ENCODE measurements around the gene KRTAP5-9. TPM values are rescaled to one million over a fixed set of nuclear protein-coding genes. Genes with fewer than 3 reads are reported as not detected.
A peak's percentile ranks its signal among the peaks of the same experiment; 100 is the strongest.
"Not testable (repeated sequence)": the region's sequence is repeated elsewhere in the genome, so short reads cannot be mapped to it uniquely, and the experiment has no call there.

KRTAP5-9 gene
- total and polyA plus RNA-seq, 10 of the 15 experiments (the other 5 are each of a cell fraction or from before 2014, with no cell fraction given): 0.06 to 0.38 (median 0.19) TPM; not detected in 4

- H3K4me2 ChIP-seq (ENCODE audit: control insufficient read depth, insufficient read depth); H3K9me3 ChIP-seq (replicated peaks; ENCODE audit: control insufficient read depth, insufficient read depth, low read length); H3K27me3 ChIP-seq (replicated peaks in 1 of 2; ENCODE audit: control insufficient read depth in 2 of 2, insufficient read depth in 2 of 2, low read length in 1 of 2); H2AFZ ChIP-seq (ENCODE audit: control insufficient read depth, low read depth, low read length); H3K4me1 ChIP-seq (ENCODE audit: control insufficient read depth, insufficient read depth, low read length); RAD21 ChIA-PET (ENCODE audit: unreplicated experiment); BruUV-seq (replicated peaks); ATAC-seq; H3K9ac ChIP-seq (ENCODE audit: control insufficient read depth, insufficient read depth, low read length); H3K4me3 ChIP-seq; FAIRE-seq; DNase-seq (ENCODE audit: low read depth, low spot score); H3K79me2 ChIP-seq (ENCODE audit: control insufficient read depth, insufficient read depth, low read length); H3K27ac ChIP-seq (ENCODE audit: control insufficient read depth, insufficient read depth); H3K36me3 ChIP-seq (ENCODE audit: control insufficient read depth in 2 of 2, insufficient read depth in 2 of 2, low read length in 1 of 2); SMC1A ChIA-PET (ENCODE audit: uncharacterized antibody, unreplicated experiment); in situ Hi-C loops (cut with MboI); POLR2A ChIA-PET; H4K20me1 ChIP-seq (ENCODE audit: control insufficient read depth, insufficient read depth): not testable (repeated sequence)
- CTCF ChIA-PET: interaction anchor here (1.6 kb wide), 1 partner anchor 12 kb away, joined by 4 read pairs; no protein-coding TSS in a partner anchor
- 0% methylated on average over 8 of the region's 8 CpGs for WGBS (ENCODE audit: insufficient coverage, insufficient replicate concordance, low lambda C conversion rate, missing lambda C conversion rate)
- intact Hi-C loops (cut with micrococcal nuclease; ENCODE audit: unreplicated experiment): loop anchor here (10.0 kb wide), 1 partner anchor 143 kb away; no protein-coding TSS in a partner anchor
- TF ChIP-seq RUNX3 (IDR thresholded peaks at IDR 0.05; ENCODE audit: low read length): peak; percentile 10; the same call in 1 of the 2 replicates
Measured at GRCh38 chr11:71567633-71568032, 19.4 kb downstream of the KRTAP5-9 start.

GRCh38 chr11:71568704-71569349, 20.6 kb downstream of the KRTAP5-9 start:
- in situ Hi-C loops (cut with MboI) (no loop called here), intact Hi-C loops (cut with micrococcal nuclease; ENCODE audit: unreplicated experiment) (loop anchor here (10.0 kb wide), 1 partner anchor 144 kb away; no protein-coding TSS in a partner anchor)
- ChIA-PET SMC1A (ENCODE audit: uncharacterized antibody, unreplicated experiment) (no interaction called here), POLR2A (no interaction called here), CTCF (interaction anchor here (1.6 kb wide), 1 partner anchor 11 kb away, joined by 4 read pairs; no protein-coding TSS in a partner anchor), RAD21 (ENCODE audit: unreplicated experiment) (no interaction called here)
- no TSS peak for BruUV-seq (replicated peaks)
- DNase-seq (ENCODE audit: low read depth, low spot score) (no peak), ATAC-seq (no peak), FAIRE-seq (no peak)
- H3K79me2 ChIP-seq (ENCODE audit: control insufficient read depth, insufficient read depth, low read length): no peaks in the 10 kb centered on the region
- H3K27me3 ChIP-seq (replicated peaks in 1 of 2; ENCODE audit: control insufficient read depth in 2 of 2, insufficient read depth in 2 of 2, low read length in 1 of 2): no peaks in the 10 kb centered on the region
- H3K36me3 ChIP-seq (ENCODE audit: control insufficient read depth in 2 of 2, insufficient read depth in 2 of 2, low read length in 1 of 2): no peaks in the 10 kb centered on the region
- H3K9ac ChIP-seq (ENCODE audit: control insufficient read depth, insufficient read depth, low read length): no peak overlapping the region
- H3K27ac ChIP-seq (ENCODE audit: control insufficient read depth, insufficient read depth): no peak overlapping the region
- H2AFZ ChIP-seq (ENCODE audit: control insufficient read depth, low read depth, low read length): no peak overlapping the region
- H3K4me2 ChIP-seq (ENCODE audit: control insufficient read depth, insufficient read depth): no peak overlapping the region
- H4K20me1 ChIP-seq (ENCODE audit: control insufficient read depth, insufficient read depth): no peaks in the 10 kb centered on the region
- H3K4me1 ChIP-seq (ENCODE audit: control insufficient read depth, insufficient read depth, low read length): no peaks in the 10 kb centered on the region
- 53% methylated on average over 8 of the region's 8 CpGs for WGBS (ENCODE audit: insufficient coverage, insufficient replicate concordance, low lambda C conversion rate, missing lambda C conversion rate)
- no peak overlapping the region for H3K4me3 ChIP-seq
- no peaks in the 10 kb centered on the region for H3K9me3 ChIP-seq (replicated peaks; ENCODE audit: control insufficient read depth, insufficient read depth, low read length)
- no peak for TF ChIP-seq HDAC2 (IDR thresholded peaks at IDR 0.05)
- no peak for TF ChIP-seq USF1 (IDR thresholded peaks at IDR 0.05; ENCODE audit: borderline replicate concordance, extremely low read length, insufficient read depth, low read depth, low read length)
- no peak for TF ChIP-seq MXI1 (IDR thresholded peaks at IDR 0.05; ENCODE audit: low read depth, low read length)
- no peak for TF ChIP-seq SMC3 (IDR thresholded peaks at IDR 0.05; ENCODE audit: borderline replicate concordance, low read length)
- TF ChIP-seq SMAD1 (IDR thresholded peaks at IDR 0.05; ENCODE audit: low read depth, partially characterized antibody): no peak
- no peak for TF ChIP-seq KLF5 (IDR thresholded peaks at IDR 0.05; ENCODE audit: partially characterized antibody)
- no peak for TF ChIP-seq RELB (IDR thresholded peaks at IDR 0.05; ENCODE audit: low read depth)
- no peak for TF ChIP-seq CTCF (IDR thresholded peaks at IDR 0.05 in 2 of 3, conservative IDR thresholded peaks at IDR 0.05 in 1 of 3; ENCODE audit: control insufficient read depth in 2 of 3, extremely low read depth in 1 of 3, insufficient read depth in 1 of 3, low read depth in 3 of 3, low read length in 3 of 3)
- TF ChIP-seq SREBF1 (IDR thresholded peaks at IDR 0.05; ENCODE audit: low read length): no peak
- no peak for TF ChIP-seq SRF (IDR thresholded peaks at IDR 0.05; ENCODE audit: low read depth in 2 of 2, low read length in 2 of 2)
- no peak for TF ChIP-seq BACH1 (IDR thresholded peaks at IDR 0.05; ENCODE audit: borderline replicate concordance)
- TF ChIP-seq SIN3A (IDR thresholded peaks at IDR 0.05; ENCODE audit: low read depth, low read length): no peak

Measured in GM12878 (cell line).